GM12878 (cell line): ENCODE results near the gene HNRNPA2B1. TPM values are rescaled to one million over a fixed set of nuclear protein-coding genes. Genes with fewer than 3 reads are reported as not detected.
"Not testable (repeated sequence)": the region's sequence is repeated elsewhere in the genome, so short reads cannot be mapped to it uniquely, and the experiment has no call there.

Experiments
- ATAC-seq: fragments of 200-7000 bp; cut with Tn5 transposase; 3 replicates; pipeline ENCODE4 v1.9.1; 2020; ENCODE audit warnings: mild to moderate bottlenecking, moderate library complexity
- BruUV-seq: library from RNA; stranded (reverse); fragments of 400-500 nt; replicated peaks from 2 replicates; lab custom pipeline; 2021; lab: Mats Ljungman, UMichigan
- CTCF ChIA-PET: fragments of 300-600 bp; sonication (Branson Sonifier 250); formaldehyde crosslinking; extraction: SDS; loops from one replicate; lab custom pipeline; 2021; ENCODE audit warnings: inconsistent platforms; lab: Yijun Ruan, JAX
- POLR2A ChIA-PET: fragments of 350-600 bp; formaldehyde crosslinking; extraction: SDS; loops from one replicate; lab custom pipeline; 2021; ENCODE audit warnings: inconsistent platforms; lab: Charles Lee
- RAD21 ChIA-PET: fragments of 300-600 bp; sonication (Branson Sonifier 250); formaldehyde crosslinking; loops from one replicate; lab custom pipeline; 2023; ENCODE audit warnings: antibody characterized with exemption; ENCODE audit not compliant: unreplicated experiment; lab: Charles Lee
- SMC1A ChIA-PET: fragments of 300-600 bp; sonication (Branson Sonifier 250); formaldehyde crosslinking; loops from one replicate; lab custom pipeline; 2023; ENCODE audit not compliant: unreplicated experiment, uncharacterized antibody; lab: Charles Lee
- DNase-seq: peaks from one replicate; pipeline ENCODE4 v3.0.0-alpha.2; 2011; ENCODE audit warnings: low read depth, low spot score
- FAIRE-seq: peaks from 3 replicates; lab custom pipeline; 2011; peaks lifted over from hg19 to GRCh38; lab: Jason Lieb, UNC
- H2AFZ ChIP-seq: 2 replicates; pipeline ENCODE4 v1.6.0; 2011; ENCODE audit warnings: low read depth, low read length, control low read depth; ENCODE audit not compliant: control insufficient read depth
- H3K27ac ChIP-seq: 2 replicates; pipeline ENCODE4 v1.5.1; 2011; ENCODE audit warnings: control low read depth; ENCODE audit not compliant: control insufficient read depth, insufficient read depth
- H3K27me3 ChIP-seq, 2 experiments: replicated peaks in 1 of 2; 2 replicates each; pipeline versions ENCODE4 v1.6.0 to v1.6.1; 2011; ENCODE audit warnings: low read length in 1 of 2; ENCODE audit not compliant: control insufficient read depth in 2 of 2, insufficient read depth in 2 of 2
- H3K36me3 ChIP-seq, 2 experiments: 2 replicates each; pipeline ENCODE4 v1.5.1; 2011; ENCODE audit warnings: low read length in 1 of 2; ENCODE audit not compliant: control insufficient read depth in 2 of 2, insufficient read depth in 2 of 2
- H3K4me1 ChIP-seq: 2 replicates; pipeline ENCODE4 v1.6.1; 2011; ENCODE audit warnings: mild to moderate bottlenecking, low read length, moderate library complexity, mixed read lengths; ENCODE audit not compliant: control insufficient read depth, insufficient read depth
- H3K4me2 ChIP-seq: 2 replicates; pipeline ENCODE4 v1.6.0; 2011; ENCODE audit warnings: control low read depth; ENCODE audit not compliant: control insufficient read depth, insufficient read depth
- H3K4me3 ChIP-seq: fragments of 200-600 bp; sonication (generic); 2 replicates; pipeline ENCODE4 v1.5.1; 2016
- H3K79me2 ChIP-seq: 2 replicates; pipeline ENCODE4 v1.6.0; 2011; ENCODE audit warnings: low read length; ENCODE audit not compliant: control insufficient read depth, insufficient read depth
- H3K9ac ChIP-seq: 2 replicates; pipeline ENCODE4 v1.8.0; 2011; ENCODE audit warnings: low read length, control low read depth, mixed read lengths; ENCODE audit not compliant: control insufficient read depth, insufficient read depth
- H3K9me3 ChIP-seq: replicated peaks from 3 replicates; pipeline ENCODE4 v1.5.1; 2011; ENCODE audit warnings: mild to moderate bottlenecking, low read length; ENCODE audit not compliant: control insufficient read depth, insufficient read depth
- H4K20me1 ChIP-seq: 2 replicates; pipeline ENCODE4 v1.6.0; 2011; ENCODE audit not compliant: control insufficient read depth, insufficient read depth
- BACH1 ChIP-seq: fragments of 450-650 bp; IDR thresholded peaks from 2 replicates; pipeline ENCODE4 v1.6.1; 2017; ENCODE audit warnings: mild to moderate bottlenecking, borderline replicate concordance
- BCLAF1 ChIP-seq: fragments of 450-650 bp; IDR thresholded peaks from 2 replicates; pipeline ENCODE4 v1.6.1; 2017; ENCODE audit warnings: antibody characterized with exemption, mild to moderate bottlenecking, moderate library complexity
- PML ChIP-seq: IDR thresholded peaks from 2 replicates; pipeline ENCODE4 v1.6.1; 2012; ENCODE audit warnings: low read length, inconsistent platforms
- POLR2A ChIP-seq: IDR thresholded peaks from 2 replicates; pipeline ENCODE4 v1.6.1; 2011; ENCODE audit warnings: low read depth, mild to moderate bottlenecking, low read length
- POLR2AphosphoS2 ChIP-seq: IDR thresholded peaks from 2 replicates; pipeline ENCODE4 v1.6.1; 2011; ENCODE audit warnings: low read depth, mild to moderate bottlenecking, low read length, improper control_type of control experiment, moderate library complexity
- POLR2AphosphoS5 ChIP-seq: IDR thresholded peaks from 2 replicates; pipeline ENCODE4 v1.6.1; 2011; ENCODE audit warnings: mild to moderate bottlenecking, low read length, inconsistent platforms
- POU2F2 ChIP-seq: IDR thresholded peaks from 3 replicates; pipeline ENCODE4 v1.6.1; 2011; ENCODE audit warnings: low read depth, mild to moderate bottlenecking, low read length, borderline replicate concordance
- WGBS: methylation state at CpG from one replicate; pipeline ENCODE4 v1.1.6; 2016; ENCODE audit warnings: low lambda C conversion rate; ENCODE audit not compliant: insufficient replicate concordance, insufficient coverage; ENCODE audit errors: missing lambda C conversion rate; 5-methylcytosine and 5-hydroxymethylcytosine counted together
- in situ Hi-C: fragments of 300-500 bp; cut with MboI; formaldehyde crosslinking; loops from 9 replicates; pipeline ENCODE4 v1.14.3; 2018; ENCODE audit warnings: mixed read lengths
- intact Hi-C: fragments of 100-400 bp; cut with micrococcal nuclease; formaldehyde crosslinking; loops from one replicate; pipeline ENCODE4 v1.14.2; 2022; ENCODE audit not compliant: unreplicated experiment
- polyA plus RNA-seq, 11 experiments: library from polyadenylated mRNA; depleted of rRNA in 4 of 11; unstranded in 6 of 11; stranded (reverse) in 5 of 11; fragments of >200 nt; fragmentation: Nextera tagmentation in 4 of 11; fragmentation: Illumina TruSeq in 1 of 11; extraction: Ambion mirVana in 4 of 11; extraction: Trizol in 1 of 11; gene quantifications; 1 replicate in 1 of 11; 2 replicates in 10 of 11; pipeline versions ENCODE4 v1.2.1 to v1.2.3, GENCODE V29; 2011 to 2016; ENCODE audit warnings: inconsistent platforms in 2 of 11, missing spikeins in 2 of 11, low read depth in 1 of 11
- total RNA-seq, 4 experiments: library from RNA; depleted of rRNA in 3 of 4; stranded (reverse); fragments of >200 nt in 3 of 4; fragmentation: Illumina TruSeq in 1 of 4; extraction: Trizol in 1 of 4; gene quantifications; 2 replicates each; pipeline versions ENCODE4 v1.2.1 to v1.2.3, GENCODE V29; 2013 to 2021
- TF ChIP-seq, protein P1 (sequence below): fragments of 450-650 bp; IDR thresholded peaks from 2 replicates; pipeline ENCODE4 v1.6.1; 2018; ENCODE audit warnings: mild to moderate bottlenecking, low read depth, moderate library complexity; ENCODE audit not compliant: partially characterized antibody

Gene HNRNPA2B1
- total and polyA plus RNA-seq, 10 of the 15 experiments (the other 5 are each of a cell fraction or from before 2014, with no cell fraction given) = 295 to 1,396 (median 932) TPM

DNA sequence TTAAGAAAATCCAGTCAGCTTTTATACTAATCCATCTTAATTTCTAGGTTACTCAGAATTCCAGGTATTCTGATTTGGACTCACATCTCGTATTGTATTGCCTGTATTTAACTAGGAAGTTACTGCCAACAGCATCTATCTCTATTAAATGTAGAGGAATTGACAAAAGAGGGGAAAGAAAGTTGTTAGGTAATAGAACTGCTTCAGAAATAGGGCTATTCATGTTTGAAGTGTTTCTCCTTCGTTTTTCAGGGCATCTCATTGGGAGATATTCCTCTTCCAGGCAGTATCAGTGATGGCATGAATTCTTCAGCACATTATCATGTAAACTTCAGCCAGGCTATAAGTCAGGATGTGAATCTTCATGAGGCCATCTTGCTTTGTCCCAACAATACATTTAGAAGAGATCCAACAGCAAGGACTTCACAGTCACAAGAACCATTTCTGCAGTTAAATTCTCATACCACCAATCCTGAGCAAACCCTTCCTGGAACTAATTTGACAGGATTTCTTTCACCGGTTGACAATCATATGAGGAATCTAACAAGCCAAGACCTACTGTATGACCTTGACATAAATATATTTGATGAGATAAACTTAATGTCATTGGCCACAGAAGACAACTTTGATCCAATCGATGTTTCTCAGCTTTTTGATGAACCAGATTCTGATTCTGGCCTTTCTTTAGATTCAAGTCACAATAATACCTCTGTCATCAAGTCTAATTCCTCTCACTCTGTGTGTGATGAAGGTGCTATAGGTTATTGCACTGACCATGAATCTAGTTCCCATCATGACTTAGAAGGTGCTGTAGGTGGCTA lies 16.1 kb downstream of the HNRNPA2B1 start:
- POLR2A ChIA-PET = interaction anchor here (2.5 kb wide), 1 partner anchor 12 kb away, joined by 9 read pairs; no protein-coding TSS in a partner anchor

More for the DNA sequence above, 16.1 kb downstream of the HNRNPA2B1 start:
- H3K79me2 ChIP-seq, H3K27ac ChIP-seq, FAIRE-seq, H3K9me3 ChIP-seq, H3K4me2 ChIP-seq, H2AFZ ChIP-seq, H3K9ac ChIP-seq, H3K27me3 ChIP-seq, H3K4me1 ChIP-seq, H4K20me1 ChIP-seq, H3K4me3 ChIP-seq, in situ Hi-C loops, H3K36me3 ChIP-seq, DNase-seq, intact Hi-C loops, BruUV-seq: not testable (repeated sequence)
- WGBS = 82% methylated on average over 4 of the region's 4 CpGs
- ATAC-seq = peak; percentile 3; the same call in 1 of the 3 replicates
- ChIA-PET RAD21 (interaction anchor here (1.3 kb wide), 1 partner anchor 94 kb away, joined by 3 read pairs; no protein-coding TSS in a partner anchor), SMC1A (interaction anchor here (0.7 to 1.6 kb wide), 6 partner anchors 10 to 291 kb away, joined by 3 to 8 read pairs (median 4); no protein-coding TSS in a partner anchor), CTCF (interaction anchor here (5.7 kb wide), 1 partner anchor 93 kb away, joined by 25 read pairs; no protein-coding TSS in a partner anchor)
- TF ChIP-seq PML (peak; percentile 33; the same call in 1 of the 2 replicates), POLR2AphosphoS2 (0 out of 2 replicates have a peak, but pooled peaks have one; percentile 14), BACH1 (peak; percentile 39; the same call in 1 of the 2 replicates), POU2F2 (peak; percentile 43; the same call in 1 of the 3 replicates), POLR2AphosphoS5 (peak; percentile 34), BCLAF1 (peak; percentile 7; the same call in 1 of the 2 replicates), POLR2A (peak; percentile 47; the same call in 1 of the 2 replicates)
- TF ChIP-seq, protein P1, sequence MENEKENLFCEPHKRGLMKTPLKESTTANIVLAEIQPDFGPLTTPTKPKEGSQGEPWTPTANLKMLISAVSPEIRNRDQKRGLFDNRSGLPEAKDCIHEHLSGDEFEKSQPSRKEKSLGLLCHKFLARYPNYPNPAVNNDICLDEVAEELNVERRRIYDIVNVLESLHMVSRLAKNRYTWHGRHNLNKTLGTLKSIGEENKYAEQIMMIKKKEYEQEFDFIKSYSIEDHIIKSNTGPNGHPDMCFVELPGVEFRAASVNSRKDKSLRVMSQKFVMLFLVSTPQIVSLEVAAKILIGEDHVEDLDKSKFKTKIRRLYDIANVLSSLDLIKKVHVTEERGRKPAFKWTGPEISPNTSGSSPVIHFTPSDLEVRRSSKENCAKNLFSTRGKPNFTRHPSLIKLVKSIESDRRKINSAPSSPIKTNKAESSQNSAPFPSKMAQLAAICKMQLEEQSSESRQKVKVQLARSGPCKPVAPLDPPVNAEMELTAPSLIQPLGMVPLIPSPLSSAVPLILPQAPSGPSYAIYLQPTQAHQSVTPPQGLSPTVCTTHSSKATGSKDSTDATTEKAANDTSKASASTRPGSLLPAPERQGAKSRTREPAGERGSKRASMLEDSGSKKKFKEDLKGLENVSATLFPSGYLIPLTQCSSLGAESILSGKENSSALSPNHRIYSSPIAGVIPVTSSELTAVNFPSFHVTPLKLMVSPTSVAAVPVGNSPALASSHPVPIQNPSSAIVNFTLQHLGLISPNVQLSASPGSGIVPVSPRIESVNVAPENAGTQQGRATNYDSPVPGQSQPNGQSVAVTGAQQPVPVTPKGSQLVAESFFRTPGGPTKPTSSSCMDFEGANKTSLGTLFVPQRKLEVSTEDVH = peak; percentile 13
